Colon (tissue), 2 donors: ENCODE results near the gene DDAH2.

Experiments used
- FAIRE-seq: peaks from 2 replicates; lab custom pipeline; 2012; peaks lifted over from hg19 to GRCh38; lab: Jason Lieb, UNC
- donor health status: control.
- donor health status: control.

The DDAH2 gene

GRCh38 chr6:31760790-31761189 lies 31.7 kb upstream of the DDAH2 start:
- no peak for FAIRE-seq

DNA sequence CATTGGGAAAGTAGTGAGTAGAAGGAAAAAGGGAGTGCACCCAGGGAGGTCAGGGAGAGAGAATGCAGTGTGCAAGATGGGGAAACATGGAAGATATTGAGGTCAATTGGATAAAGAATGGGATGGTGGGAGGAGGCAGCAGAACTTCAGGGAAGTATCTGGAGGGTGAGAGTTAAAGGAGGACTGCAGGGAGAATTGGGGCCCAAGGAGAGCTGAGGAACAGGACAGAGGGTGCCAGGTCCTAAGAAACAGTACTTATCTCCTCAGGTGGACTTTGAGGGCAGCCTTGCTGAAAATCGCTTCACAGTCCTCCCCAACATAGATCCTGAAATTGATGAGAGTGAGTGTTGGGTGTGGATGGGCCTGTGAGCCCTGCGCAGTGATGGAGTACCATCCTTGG lies 29.2 kb upstream of the DDAH2 start:
- FAIRE-seq: no peak

DNA sequence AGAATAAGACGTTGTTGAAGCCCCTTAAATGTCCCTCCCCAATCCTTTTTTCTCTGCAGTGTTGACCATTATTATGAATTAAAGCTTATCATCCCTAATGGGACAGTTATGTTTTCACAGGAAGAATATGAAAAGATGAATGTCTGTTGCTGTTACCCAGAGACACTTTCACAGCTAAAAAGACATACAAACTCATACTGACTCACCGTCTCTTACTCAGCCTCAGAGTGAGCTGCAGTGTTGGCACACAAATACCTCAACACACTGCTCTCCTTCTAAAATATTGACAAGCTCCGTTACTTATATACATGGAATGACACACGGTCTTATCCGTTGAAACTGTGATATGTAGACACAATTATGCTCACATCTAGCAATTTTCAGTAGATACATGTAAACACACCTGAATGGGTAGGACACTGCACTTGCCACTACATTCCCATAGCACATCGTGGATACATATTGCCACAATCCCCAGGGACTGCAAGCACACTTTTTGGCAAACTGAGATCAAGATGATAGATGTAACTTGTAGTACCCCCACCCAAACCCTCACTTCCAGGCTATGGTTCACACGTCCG lies 23.7 kb upstream of the DDAH2 start:
- FAIRE-seq: no peak

GRCh38 chr6:31750411-31751022 lies 21.4 kb upstream of the DDAH2 start:
- no peak for FAIRE-seq

GRCh38 chr6:31749301-31750036 lies 20.4 kb upstream of the DDAH2 start:
- no peak for FAIRE-seq

DNA sequence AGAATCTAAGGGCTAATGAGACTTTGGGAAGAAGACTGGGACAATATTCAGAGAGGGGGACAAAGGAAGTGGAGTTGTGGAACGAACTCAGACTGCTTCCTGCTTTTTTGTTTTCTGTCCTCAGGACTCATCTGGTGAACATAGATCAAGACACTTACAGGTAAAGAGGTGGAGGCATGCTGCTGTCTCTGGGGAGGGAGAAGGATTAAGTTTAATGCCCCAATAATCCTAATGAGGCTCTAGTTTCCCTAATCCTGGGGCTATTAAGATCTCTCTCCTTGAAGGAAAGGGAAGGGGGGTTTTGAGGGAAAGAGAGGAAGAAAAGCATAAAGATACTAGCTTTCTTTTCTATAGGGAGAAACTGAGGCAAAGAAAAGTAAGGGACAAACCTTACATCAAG lies 15.3 kb upstream of the DDAH2 start:
- FAIRE-seq: no peak

- FAIRE-seq: no peak
Observed at GRCh38 chr6:31742894-31743293, 13.8 kb upstream of the DDAH2 start.

DNA sequence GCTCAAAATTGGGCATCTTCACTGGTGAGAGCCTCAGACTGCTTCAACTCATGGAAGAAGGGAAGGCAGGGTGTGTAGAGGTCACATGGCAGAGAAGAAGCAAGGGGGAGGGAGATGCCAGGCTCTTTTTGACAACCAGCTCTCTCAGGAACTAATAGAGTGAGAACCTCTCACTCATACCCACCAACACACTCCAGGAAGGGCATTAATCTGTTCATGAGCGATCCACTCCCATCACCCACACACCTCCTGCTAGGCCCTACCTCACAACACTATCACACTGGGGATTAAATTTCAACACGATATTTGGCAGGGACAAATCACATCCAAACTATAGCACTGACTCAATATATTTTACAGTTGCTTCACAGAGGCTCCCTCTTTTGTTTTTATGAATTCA lies 12.7 kb upstream of the DDAH2 start:
- FAIRE-seq: no peak

GRCh38 chr6:31740397-31741223 lies 11.5 kb upstream of the DDAH2 start:
- no peak for FAIRE-seq

DNA sequence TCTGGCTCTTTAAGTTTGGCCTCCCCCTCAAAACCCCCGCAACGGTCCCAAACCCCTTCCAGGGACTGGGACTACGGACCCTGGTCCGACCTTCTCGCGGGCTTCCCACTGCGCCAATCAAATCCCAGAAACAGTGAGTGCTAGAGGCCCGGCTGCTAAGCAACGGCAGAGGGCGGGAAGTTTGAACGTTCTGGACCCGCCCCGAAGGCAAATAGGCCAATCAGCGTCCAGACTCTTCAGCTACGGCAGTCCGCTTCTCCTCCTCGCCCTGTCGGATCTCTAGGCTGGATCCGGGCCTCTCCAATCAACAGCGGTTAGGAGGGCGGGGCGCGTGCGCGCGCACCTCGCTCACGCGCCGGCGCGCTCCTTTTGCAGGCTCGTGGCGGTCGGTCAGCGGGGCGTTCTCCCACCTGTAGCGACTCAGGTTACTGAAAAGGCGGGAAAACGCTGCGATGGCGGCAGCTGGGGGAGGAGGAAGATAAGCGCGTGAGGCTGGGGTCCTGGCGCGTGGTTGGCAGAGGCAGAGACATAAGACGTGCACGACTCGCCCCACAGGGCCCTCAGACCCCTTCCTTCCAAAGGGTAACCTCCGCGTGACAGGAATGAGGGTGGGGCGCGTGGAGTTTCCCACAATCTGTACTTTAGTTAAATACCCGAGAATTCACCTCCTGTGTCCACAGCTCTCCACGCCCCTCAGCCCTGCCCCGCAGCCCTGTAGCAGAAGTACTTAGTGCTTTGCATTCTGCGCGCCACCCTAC lies 10.7 kb upstream of the DDAH2 start, which contains the start of gene MSH5:
MSH5 (plus strand) TSS at position 367 of the 758 bp plus-strand sequence. CDS start 462 bp downstream, outside the sequence.
- FAIRE-seq: no peak

- FAIRE-seq: no peak
Observed at GRCh38 chr6:31737991-31738979, 9.2 kb upstream of the DDAH2 start.

GRCh38 chr6:31737315-31737990 lies 8.4 kb upstream of the DDAH2 start:
- FAIRE-seq: no peak

DNA sequence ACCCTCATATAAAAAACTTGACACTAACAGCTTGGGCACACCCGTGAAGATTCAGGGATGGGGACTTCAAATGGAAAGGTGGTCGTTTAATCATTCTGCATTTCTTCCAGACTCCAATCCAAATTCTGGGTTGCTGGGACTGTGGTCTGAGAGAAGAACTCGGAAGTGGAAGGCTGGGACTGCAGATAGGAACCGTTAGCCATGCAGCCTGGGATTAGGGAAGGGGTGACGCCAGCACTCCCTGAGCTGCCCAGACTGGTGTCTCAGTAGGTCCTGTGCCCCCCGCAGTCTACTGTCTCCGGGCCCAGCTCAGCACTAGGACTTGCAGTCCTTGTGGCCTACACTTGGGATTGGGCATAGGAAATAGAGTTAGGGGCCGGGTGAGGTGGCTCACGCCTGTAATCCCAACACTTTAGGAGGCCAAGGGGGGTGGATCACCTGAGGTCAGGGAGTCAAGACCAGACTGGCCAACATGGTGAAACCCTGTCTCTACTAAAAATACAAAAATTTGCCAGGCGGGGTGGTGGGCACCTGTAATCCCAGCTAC lies 7.7 kb upstream of the DDAH2 start:
- no peak for FAIRE-seq

GRCh38 chr6:31736021-31736767 lies 7.1 kb upstream of the DDAH2 start, which contains the start of gene CLIC1:
CLIC1 (minus strand) TSS chr6:31736530; CDS start chr6:31736300, 230 bp downstream.
- FAIRE-seq: no peak

DNA sequence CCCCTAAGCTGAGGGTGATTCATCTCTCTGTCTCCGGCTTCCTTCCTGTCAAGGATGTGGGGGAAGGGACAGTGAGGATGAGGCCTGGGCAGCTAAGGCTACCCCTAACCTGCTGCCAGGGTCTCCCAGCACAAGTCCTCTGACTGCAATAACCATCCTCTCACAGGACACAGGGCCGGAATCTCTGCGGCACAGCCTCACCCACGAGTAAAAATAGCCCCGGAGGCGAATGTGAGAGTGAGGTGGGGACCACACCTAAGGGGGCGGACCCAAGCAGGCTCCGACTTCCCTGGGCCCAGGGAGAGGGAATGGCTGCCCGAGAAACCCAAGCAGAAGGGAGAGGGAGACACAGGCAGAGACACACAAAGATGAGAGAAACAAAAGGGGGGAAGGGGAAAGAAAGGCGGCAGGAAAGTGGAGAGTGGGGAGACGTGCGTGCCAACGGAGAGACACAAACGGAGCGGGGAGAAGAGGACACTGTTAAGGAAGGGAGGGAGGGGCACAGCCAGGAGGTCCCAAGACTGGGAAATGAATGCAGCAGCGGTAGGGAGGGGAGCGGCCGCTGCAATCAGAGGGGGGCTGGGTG lies 5.8 kb upstream of the DDAH2 start:
- FAIRE-seq: no peak

- no peak for FAIRE-seq
Observed at GRCh38 chr6:31734247-31734820, 5.2 kb upstream of the DDAH2 start.

DNA sequence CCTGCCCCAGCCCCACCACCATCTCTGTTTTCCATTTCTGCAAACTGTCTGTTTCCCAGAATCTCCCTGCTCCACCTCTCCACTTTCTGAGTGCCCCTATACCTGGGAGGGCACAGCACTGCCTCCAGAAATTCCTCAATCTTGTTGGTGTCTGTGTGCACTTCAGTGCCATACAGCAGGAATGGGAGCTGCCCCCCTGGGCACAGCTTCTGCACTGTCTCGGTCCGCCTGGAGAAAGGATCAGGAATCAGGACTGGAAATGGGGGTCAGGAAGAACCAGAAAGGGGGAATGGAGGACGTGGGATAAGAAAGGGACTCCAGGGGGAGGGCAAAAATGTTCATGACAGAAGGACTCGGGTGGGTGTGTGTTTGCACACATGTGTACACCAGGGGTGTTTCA lies 4.6 kb upstream of the DDAH2 start:
- FAIRE-seq: no peak

GRCh38 chr6:31732029-31732428 lies 2.9 kb upstream of the DDAH2 start:
- FAIRE-seq: no peak
